ENCODE results near the gene PDCD10. TPM values are rescaled to one million over a fixed set of nuclear protein-coding genes. Genes with fewer than 3 reads are reported as not detected.

The PDCD10 gene
- polyA plus RNA-seq, 3 donors, result 58.2 to 77.6 (median 59.1) TPM

DNA sequence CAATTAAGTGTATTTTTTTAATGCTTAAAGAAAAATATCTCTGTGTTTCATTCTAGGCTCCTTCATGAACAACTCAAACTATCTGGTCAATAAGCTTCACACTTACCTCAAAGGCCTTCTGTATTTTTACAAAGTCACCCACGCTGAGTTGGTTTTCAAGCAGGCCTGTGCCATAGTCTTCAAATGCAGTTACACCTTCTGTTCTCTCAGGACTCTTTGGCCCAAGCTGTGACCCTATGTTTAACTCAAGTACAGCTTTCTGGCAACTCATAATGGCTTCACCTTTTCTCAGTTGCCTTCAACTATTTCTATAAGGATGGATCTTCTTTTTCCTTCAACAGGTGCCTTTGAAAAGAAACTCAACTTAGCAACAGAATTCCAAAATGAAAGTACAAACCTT, 81.5 kb downstream of the PDCD10 start:
- DNase-seq (ENCODE audit: extremely low read depth in 1 of 11, low read depth in 9 of 11, low spot score in 4 of 11), result no peak

DNA sequence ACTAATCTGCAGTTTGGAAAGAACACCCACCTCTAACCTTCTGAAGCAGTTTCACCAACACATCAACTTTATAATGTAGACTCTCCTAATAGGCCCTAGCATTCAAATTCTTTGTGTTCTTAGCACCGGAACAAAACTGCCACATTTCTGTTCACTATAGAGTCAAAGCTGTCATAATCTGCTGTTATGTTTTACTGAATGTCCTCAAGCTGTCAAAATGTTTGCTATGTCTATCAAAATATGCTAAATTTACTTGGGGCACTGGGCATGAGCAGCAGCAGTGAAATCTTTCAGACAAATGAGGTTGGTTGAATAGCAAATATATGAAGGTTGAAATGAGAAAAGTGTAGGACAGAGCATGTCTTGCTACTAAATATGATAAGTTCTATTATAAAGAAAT, 82.9 kb downstream of the PDCD10 start:
- DNase-seq (ENCODE audit: extremely low read depth in 1 of 11, low read depth in 9 of 11, low spot score in 4 of 11), result no peak

DNA sequence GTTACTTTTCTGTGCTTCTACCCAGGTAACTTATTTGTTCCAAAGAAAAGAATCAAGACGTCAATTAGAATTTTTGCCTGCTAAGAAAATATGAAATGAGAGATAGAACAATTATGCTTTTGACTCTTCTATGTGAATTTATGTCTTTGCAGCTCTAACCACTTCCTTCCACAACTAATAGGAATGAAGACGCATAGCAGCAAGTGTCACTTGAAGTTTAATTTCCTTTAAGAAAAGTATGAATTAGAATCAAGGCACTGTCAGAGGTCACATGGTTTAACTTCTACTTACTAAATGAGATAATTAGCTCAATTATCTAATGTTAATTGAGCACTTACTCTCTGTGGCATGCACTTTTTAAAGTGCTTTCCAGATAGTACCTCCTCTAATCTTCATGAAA, 84.2 kb downstream of the PDCD10 start:
- DNase-seq (ENCODE audit: extremely low read depth in 1 of 11, low read depth in 9 of 11, low spot score in 4 of 11), result no peak

DNA sequence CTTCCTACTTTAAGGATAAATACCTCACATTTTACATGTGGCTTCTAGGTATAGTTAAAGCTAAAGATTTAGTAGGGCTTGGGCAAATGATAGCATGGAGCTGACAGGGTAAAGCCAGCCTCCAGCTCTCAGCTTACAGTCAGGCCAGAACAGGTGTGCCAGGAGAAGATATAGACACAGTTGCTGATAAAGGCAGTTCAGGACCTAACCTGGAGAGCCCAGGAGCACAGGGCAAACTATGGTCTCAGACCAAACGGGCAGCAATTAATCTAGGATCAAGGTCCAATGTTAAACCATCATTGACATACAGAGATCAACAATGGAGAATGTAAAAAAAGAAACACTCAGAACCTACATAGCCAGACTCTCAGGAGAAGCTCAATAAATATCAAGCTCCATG, 84.9 kb downstream of the PDCD10 start:
- no peak for DNase-seq (ENCODE audit: extremely low read depth in 1 of 11, low read depth in 9 of 11, low spot score in 4 of 11)

DNA sequence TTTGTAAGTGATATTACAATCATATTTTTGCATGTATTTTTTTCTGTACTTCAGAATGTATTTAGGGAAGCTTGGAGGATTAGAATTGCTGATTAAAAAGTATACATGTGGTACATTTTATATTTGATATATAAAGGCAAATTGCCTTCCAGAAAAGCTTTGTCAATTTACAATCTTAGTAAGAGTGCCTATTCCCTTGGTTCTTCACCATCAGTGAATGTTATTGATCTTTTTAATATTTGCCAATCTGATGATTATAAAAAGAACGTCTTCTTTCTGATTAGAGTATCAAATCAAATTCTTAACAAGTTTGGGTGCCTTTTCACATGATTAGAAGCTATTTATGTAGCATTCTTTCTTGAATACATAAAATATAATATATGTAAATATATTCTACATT, 90.1 kb downstream of the PDCD10 start:
- no peak for DNase-seq (ENCODE audit: extremely low read depth in 1 of 11, low read depth in 9 of 11, low spot score in 4 of 11)

Other genes with a start within 250 kb of the PDCD10 start
- gene WDR49, start 81.0 kb downstream of the PDCD10 start, polyA plus RNA-seq (ENCODE audit: insufficient read length in 3 of 3), result 1 to 10 TPM; 1.2 to 2.8 (median 1.9) TPM
- 10 to 100 TPM; 30.0 to 60.6 (median 58.8) TPM for gene SERPINI1, start 829 bp upstream of the PDCD10 start, polyA plus RNA-seq (ENCODE audit: insufficient read length in 3 of 3)